Measurements from ENCODE around the gene NPFFR2.
"Not testable (repeated sequence)": the region's sequence is repeated elsewhere in the genome, so short reads cannot be mapped to it uniquely, and the experiment has no call there.

Gene NPFFR2

DNA sequence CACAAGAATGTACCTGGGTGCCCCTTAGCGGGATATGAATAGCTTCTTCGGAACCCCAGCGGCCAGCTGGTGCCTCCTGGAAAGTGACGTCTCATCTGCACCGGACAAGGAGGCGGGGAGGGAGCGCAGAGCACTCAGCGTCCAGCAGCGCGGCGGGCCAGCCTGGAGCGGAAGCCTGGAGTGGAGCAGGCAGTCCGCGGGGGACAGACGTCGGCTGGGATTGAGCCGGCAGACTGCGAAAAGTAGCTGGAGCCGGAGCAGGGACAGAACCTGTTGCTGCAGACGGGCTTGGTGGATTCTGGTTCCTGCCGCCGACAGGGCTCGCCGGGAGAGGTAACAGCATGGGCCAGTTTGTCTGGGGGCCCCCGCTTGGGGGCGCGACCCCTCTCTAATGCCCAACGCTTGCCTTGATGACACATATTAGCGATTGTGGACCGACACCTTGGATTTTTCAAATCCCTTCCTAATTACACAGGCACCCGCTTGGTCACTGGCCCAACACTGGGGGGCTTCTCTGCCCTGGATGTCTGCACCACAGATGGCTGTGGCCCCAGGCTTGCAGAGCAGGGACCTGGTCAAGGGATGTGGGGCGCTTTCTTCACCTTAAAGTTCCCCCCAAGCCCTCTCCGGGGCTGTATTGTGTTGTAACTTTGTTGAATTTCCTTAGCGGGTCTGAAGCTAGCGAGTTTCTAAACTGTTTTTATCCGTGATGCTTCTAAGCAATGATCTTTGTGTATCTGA, at the start of gene NPFFR2:
TSS of gene NPFFR2 (plus strand) at position 133 of the 741 bp plus-strand sequence. CDS start 96,592 bp downstream, outside the sequence.
- DNase-seq (ENCODE audit: low read depth): no peak

- no peak for DNase-seq (ENCODE audit: low read depth)
Observed at GRCh38 chr4:71992571-71993312, 39.1 kb upstream of the NPFFR2 start.

DNA sequence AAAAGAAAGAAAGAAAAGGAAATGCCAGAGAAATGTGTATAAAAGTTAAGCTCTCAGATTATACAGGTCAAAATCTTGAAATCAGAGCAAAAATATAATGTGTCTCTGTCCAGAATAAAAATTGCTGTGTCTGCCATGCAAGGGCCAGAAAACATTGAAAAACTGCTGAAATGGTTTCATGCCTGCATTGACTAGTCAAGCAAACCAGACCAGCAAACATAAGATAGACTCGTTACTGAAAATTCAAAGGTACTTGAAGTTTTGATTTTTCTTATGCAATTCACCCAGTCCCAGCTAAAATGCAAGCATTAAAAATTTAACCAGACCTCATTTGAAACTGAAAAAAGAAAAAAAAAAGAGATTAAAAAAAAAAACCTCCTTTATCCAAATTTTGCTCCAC, 37.2 kb upstream of the NPFFR2 start:
- DNase-seq (ENCODE audit: low read depth): no peak

- no peak for DNase-seq (ENCODE audit: low read depth)
Observed at GRCh38 chr4:71995297-71995696, 36.5 kb upstream of the NPFFR2 start.

GRCh38 chr4:72006586-72006985, 25.2 kb upstream of the NPFFR2 start:
- DNase-seq (ENCODE audit: low read depth): no peak

DNA sequence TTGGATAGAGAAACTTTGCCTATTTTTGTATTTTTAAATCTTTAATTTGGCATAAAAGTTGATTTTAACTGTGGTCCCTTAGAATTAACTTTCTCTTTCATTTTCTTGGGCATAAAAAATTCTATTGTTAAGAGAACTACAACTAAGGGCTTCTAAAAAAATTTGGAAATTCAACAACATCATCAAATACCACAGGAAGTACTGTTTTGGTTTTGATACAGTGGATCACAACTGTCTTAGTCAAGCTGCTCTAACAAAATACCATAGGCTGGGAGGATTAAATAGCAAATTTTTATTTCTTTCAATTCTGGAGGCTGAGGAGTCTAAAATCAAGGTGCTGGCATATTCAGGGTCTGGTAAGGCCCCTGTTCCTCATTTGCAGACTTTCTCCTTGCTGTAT, 19.9 kb upstream of the NPFFR2 start:
- DNase-seq (ENCODE audit: low read depth): no peak

- no peak for DNase-seq (ENCODE audit: low read depth)
Observed at GRCh38 chr4:72016011-72016410, 15.8 kb upstream of the NPFFR2 start.

- DNase-seq (ENCODE audit: low read depth): no peak
Observed at GRCh38 chr4:72019688-72020087, 12.1 kb upstream of the NPFFR2 start.

DNA sequence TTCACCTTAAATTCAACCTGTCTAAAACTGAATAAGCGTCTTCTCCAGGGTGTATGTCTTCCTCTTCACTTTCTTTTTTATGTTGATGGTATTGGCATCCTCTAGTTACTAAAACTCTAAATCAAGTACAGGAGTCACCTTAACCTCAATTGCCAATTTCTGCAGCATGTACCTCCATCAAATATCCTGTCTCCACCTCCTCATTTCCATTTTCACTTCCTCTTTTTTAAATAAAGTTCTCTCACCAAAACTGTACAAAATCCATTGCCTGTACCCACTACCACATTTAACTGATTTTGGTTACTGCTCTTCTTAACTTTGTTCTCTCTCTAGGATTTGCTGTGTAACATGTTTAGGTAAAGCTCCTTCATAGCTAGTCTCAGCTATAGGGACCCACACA, 9.2 kb upstream of the NPFFR2 start:
- DNase-seq (ENCODE audit: low read depth): no peak

- DNase-seq (ENCODE audit: low read depth): no peak
Observed at GRCh38 chr4:72055566-72055965, 23.8 kb downstream of the NPFFR2 start.

DNA sequence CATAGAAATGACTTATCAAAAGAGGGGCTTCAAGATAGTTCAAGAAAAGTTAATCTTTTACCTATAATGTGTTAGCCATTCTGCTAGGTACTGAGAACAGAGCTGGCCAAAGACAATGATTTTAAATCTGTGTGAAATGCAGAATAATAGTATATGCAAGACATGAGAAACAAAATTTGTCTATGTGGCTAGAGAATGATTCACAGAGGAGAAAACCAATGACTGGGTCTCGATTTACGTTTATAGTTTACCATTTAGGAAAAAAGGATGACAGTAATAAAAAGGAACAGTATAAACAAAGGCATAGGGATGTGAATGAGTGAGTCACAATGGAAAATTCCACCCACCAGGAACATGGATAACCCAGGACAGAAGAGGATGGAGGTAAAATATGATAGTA, 31.9 kb downstream of the NPFFR2 start:
- no peak for DNase-seq (ENCODE audit: low read depth)

- DNase-seq (ENCODE audit: low read depth): no peak
Observed at GRCh38 chr4:72067051-72067450, 35.3 kb downstream of the NPFFR2 start.

- no peak for DNase-seq (ENCODE audit: low read depth)
Observed at GRCh38 chr4:72073816-72074215, 42.0 kb downstream of the NPFFR2 start.

- DNase-seq (ENCODE audit: low read depth): no peak
Observed at GRCh38 chr4:72076562-72076961, 44.8 kb downstream of the NPFFR2 start.

DNA sequence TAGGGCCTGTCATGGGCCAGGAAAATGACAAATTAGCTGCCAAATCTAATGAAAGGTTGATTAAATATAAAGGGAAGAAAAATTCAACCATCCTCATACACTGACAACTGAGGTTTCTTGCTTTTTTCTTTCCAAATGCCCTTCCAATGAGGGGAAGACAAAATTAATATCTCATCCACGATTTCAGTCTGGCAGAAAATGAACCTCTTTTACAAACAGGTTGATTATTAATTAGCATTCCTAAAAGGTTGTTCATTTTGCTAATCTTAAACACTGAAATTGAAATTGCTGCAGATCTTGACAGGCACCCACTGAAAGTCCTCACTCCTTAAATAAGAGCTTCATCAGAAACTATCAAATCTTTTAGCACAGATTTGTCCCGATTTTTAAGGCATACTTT, 45.5 kb downstream of the NPFFR2 start:
- no peak for DNase-seq (ENCODE audit: low read depth)

GRCh38 chr4:72084587-72085011, 52.8 kb downstream of the NPFFR2 start:
- DNase-seq (ENCODE audit: low read depth): no peak

DNA sequence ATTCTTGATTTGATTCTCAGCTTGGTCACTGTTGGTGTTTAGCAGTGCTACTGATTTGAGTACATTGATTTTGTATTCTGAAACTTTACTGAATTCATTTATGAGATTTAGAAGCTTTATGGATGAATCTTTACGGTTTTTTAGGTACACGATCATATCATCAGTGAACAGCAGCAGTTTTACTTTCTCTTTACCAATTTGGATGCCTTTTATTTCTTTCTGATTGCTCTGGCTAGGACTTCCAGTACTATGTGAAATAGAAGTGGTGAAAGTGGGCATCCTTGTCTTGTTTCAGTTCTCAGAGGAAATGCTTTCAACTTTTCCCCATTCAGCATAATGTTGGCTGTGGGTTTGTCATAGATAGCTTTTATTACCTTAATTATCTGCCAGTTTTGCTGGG, 58.8 kb downstream of the NPFFR2 start:
- DNase-seq (ENCODE audit: low read depth): not testable (repeated sequence)

- DNase-seq (ENCODE audit: low read depth): no peak
Observed at GRCh38 chr4:72094059-72094797, 62.4 kb downstream of the NPFFR2 start.

- no peak for DNase-seq (ENCODE audit: low read depth)
Observed at GRCh38 chr4:72107456-72107855, 75.7 kb downstream of the NPFFR2 start.

DNA sequence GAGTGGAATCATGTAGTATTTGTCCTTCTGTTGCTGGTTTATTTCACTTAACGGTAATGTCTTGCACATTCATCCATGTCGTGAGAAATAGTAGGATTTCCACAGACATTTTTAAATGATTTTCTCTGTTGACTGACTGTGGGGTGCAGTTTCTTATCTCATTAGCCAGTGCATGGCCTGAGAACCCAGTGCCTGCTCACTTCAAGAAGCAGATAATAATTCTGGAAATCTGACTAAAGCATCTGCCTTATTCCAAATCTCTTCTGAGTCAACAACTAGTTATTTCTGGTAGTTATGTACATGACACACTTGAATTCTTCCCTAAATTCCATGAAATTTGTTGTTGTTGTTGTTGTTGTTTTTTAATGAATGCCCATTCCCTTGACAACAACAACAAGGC, 77.6 kb downstream of the NPFFR2 start:
- no peak for DNase-seq (ENCODE audit: low read depth)

- DNase-seq (ENCODE audit: low read depth): no peak
Observed at GRCh38 chr4:72109959-72110497, 78.2 kb downstream of the NPFFR2 start.

- no peak for DNase-seq (ENCODE audit: low read depth)
Observed at GRCh38 chr4:72110886-72111285, 79.1 kb downstream of the NPFFR2 start.

DNA sequence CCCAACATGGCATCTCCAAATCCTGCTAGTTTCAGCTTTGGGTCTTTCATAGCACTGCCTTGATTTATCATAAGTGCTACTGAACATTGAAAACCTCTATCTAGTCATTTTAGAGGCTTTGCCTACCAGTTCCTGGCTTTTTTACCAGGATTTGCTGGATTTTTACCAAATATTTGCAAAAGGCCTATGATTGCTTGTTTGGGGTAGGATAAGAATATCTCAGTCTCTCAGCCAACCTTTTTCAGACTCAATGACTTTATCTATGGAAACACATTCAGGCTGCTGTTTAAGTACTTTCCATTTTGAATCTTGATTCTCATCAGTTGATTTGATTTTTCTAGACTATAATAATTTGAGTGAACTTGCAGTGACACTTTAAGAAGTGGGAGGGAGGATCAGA, 80.1 kb downstream of the NPFFR2 start:
- no peak for DNase-seq (ENCODE audit: low read depth)

Measured in T-helper 22 cell (primary cell).